ENCODE measurements around the gene ZG16. TPM values are rescaled to one million over a fixed set of nuclear protein-coding genes. Genes with fewer than 3 reads are reported as not detected.

The ZG16 gene
- polyA plus RNA-seq, 1 experiment, result not detected

DNA sequence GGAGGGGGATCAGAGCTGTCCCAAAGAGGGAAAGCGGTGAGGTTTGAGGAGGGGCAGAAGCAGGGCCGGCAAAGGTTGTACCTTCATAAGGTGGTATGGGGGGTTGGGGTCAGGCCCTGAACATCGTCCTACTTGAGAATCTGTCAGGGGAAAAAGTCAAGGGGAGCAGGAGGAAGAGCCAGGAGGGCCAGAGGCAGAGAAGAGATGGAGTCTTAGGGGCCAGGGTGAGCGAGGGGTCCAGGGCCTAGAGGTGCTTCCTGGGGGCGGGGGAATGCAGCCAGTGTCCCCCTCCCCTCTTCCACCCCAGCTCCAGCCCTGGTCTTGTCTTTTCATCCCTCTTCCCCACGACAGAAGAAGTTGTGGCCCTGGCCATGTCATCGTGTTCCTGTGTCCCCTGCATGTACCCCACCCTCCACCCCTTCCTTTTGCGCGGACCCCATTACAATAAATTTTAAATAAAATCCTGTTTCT lies 32.7 kb downstream of the ZG16 start:
- peaks cover 16% of the 10 kb centered on the region for H3K36me3 ChIP-seq (ENCODE audit: control insufficient read depth, insufficient read depth, low read length)
- H3K27me3 ChIP-seq (ENCODE audit: control insufficient read depth, insufficient read depth, low read length), result no peaks in the 10 kb centered on the region
- no peak for TF ChIP-seq CTCF (IDR thresholded peaks at IDR 0.05; ENCODE audit: insufficient read depth, low read depth, low read length)
- DNase-seq (ENCODE audit: low read depth), result no peak
- no peak overlapping the region for H3K4me3 ChIP-seq (ENCODE audit: low read depth, low read length)
- ChIA-PET POLR2A (interaction anchor here (0.6 to 1.1 kb wide), 2 partner anchors 14 to 41 kb away, joined by 4 to 17 read pairs; no protein-coding TSS in a partner anchor), CTCF (interaction anchor here (1.0 kb wide), 1 partner anchor 212 kb away, joined by 3 read pairs; no protein-coding TSS in a partner anchor)

GRCh38 chr16:29811170-29811895 lies 33.3 kb downstream of the ZG16 start:
- CTCF ChIA-PET, result interaction anchor here (1.4 kb wide), 1 partner anchor 254 kb away, joined by 3 read pairs; the partner anchor contains the start of gene ALDOA
- DNase-seq (ENCODE audit: low read depth), result peak; percentile 90
- Histone ChIP-seq H3K36me3 (ENCODE audit: control insufficient read depth, insufficient read depth, low read length) (peaks cover 16% of the 10 kb centered on the region), H3K27me3 (ENCODE audit: control insufficient read depth, insufficient read depth, low read length) (no peaks in the 10 kb centered on the region), H3K4me3 (ENCODE audit: low read depth, low read length) (peak overlapping the region; percentile 72)
- POLR2A ChIA-PET, result interaction anchor here (1.1 kb wide), 1 partner anchor 13 kb away, joined by 4 read pairs; no protein-coding TSS in a partner anchor
- TF ChIP-seq CTCF (IDR thresholded peaks at IDR 0.05; ENCODE audit: insufficient read depth, low read depth, low read length), result no peak

DNA sequence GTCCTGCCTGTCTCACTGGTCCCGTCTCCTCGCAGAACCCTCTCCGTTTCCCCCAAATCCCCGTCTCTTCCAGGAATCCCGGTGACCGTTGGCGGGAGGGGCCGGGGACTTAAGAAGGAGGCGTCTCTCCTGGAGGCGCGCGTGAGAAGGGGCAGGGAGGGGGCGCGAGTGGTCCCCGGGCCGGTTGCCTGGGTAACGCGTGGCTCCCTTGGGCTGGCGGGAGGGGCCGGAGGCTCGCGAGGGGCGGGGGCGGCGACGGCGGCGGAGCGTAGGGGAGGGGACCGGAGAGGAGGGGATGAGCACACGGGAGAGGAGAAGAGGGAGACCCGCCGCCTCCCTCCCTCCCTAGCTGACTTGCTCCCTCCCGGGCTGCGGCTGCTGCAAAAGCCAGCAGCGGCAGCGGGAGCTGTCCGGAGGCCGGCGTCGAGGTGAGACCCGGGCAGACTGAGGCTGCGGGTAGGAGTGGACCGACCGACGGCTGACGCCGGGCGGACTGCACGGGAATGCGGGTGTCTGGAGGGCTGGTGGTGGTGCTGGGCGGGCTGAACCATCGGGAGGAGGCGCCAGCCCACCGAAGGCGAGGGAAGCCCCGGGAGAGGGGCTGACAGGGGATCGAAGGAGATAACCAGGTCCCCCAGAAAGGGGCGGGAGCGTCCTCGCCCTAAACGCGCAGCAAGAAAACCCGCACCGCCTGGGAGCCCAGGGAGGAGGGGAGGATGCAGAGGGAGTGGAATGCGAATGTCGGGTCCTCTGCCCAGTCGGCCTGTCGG lies 34.0 kb downstream of the ZG16 start, which contains the start of gene PRRT2:
Gene PRRT2, plus strand, starts transcription at position 298 of the 770 bp plus-strand sequence. CDS start 862 bp downstream, outside the sequence.
- no peak for TF ChIP-seq CTCF (IDR thresholded peaks at IDR 0.05; ENCODE audit: insufficient read depth, low read depth, low read length)
- H3K27me3 ChIP-seq (ENCODE audit: control insufficient read depth, insufficient read depth, low read length), result no peaks in the 10 kb centered on the region
- peak within 1 kb of the TSS; percentile 72 for H3K4me3 ChIP-seq (ENCODE audit: low read depth, low read length)
- ChIA-PET CTCF (interaction anchor here (0.6 to 1.4 kb wide), 3 partner anchors 57 to 254 kb away, joined by 3 read pairs; partner anchors contain the start of gene ALDOA), POLR2A (no interaction called here)
- no peak for DNase-seq (ENCODE audit: low read depth)
- peaks cover 17% of the 10 kb centered on the region for H3K36me3 ChIP-seq (ENCODE audit: control insufficient read depth, insufficient read depth, low read length)

DNA sequence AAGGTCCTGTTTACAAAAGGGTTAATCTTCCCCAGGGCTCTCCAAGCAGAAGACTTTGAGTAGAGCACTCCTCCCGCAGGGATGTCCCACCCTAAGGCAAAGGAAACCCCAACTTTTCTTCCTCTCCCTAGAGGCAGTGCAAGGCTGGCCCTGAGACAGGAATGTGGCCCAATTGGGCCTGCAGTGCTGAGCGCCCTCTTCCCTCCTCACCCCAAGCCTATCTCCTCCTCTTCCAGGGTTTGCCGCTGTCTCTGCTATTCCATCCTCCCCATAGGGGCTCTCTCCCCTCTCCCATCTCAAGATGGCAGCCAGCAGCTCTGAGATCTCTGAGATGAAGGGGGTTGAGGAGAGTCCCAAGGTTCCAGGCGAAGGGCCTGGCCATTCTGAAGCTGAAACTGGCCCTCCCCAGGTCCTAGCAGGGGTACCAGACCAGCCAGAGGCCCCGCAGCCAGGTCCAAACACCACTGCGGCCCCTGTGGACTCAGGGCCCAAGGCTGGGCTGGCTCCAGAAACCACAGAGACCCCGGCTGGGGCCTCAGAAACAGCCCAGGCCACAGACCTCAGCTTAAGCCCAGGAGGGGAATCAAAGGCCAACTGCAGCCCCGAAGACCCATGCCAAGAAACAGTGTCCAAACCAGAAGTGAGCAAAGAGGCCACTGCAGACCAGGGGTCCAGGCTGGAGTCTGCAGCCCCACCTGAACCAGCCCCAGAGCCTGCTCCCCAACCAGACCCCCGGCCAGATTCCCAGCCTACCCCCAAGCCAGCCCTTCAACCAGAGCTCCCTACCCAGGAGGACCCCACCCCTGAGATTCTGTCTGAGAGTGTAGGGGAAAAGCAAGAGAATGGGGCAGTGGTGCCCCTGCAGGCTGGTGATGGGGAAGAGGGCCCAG lies 34.9 kb downstream of the ZG16 start:
- Histone ChIP-seq H3K36me3 (ENCODE audit: control insufficient read depth, insufficient read depth, low read length) (peaks cover 17% of the 10 kb centered on the region), H3K27me3 (ENCODE audit: control insufficient read depth, insufficient read depth, low read length) (no peaks in the 10 kb centered on the region), H3K4me3 (ENCODE audit: low read depth, low read length) (peak overlapping the region; percentile 72)
- POLR2A ChIA-PET, result no interaction called here
- CTCF ChIA-PET, result interaction anchor here (0.6 to 1.1 kb wide), 5 partner anchors 22 to 101 kb away, joined by 3 read pairs; partner anchors contain the start of gene KIF22
- no peak for TF ChIP-seq CTCF (IDR thresholded peaks at IDR 0.05; ENCODE audit: insufficient read depth, low read depth, low read length)
- no peak for DNase-seq (ENCODE audit: low read depth)

Measured in BJ (cell line).